Upper lobe of left lung (tissue), 4 donors: ENCODE data around the gene GATB.

Experiments
- CTCF ChIP-seq, 6 experiments: fragments of 450-650 bp in 4 of 6; fragments of 200-600 bp in 2 of 6; sonication (generic) in 2 of 6; IDR thresholded peaks; one replicate each; pipeline ENCODE4 v1.5.1; 2016 to 2019; ENCODE audit warnings: antibody characterized with exemption in 6 of 6
- POLR2A ChIP-seq, 4 donors: fragments of 450-650 bp; IDR thresholded peaks; one replicate each; pipeline ENCODE4 v1.5.1; 2016 to 2017; ENCODE audit warnings: antibody characterized with exemption in 4 of 4, mild to moderate bottlenecking in 2 of 4

GRCh38 chr4:151653548-151653918, 107.3 kb downstream of the GATB start:
- TF ChIP-seq POLR2A (IDR thresholded peaks at IDR 0.05) (no peak), CTCF (IDR thresholded peaks at IDR 0.05) (no peak)
